Esophagus squamous epithelium (tissue), 4 donors: ENCODE results near the gene RYR3.

Experiments
- CTCF ChIP-seq, 6 experiments: fragments of 450-650 bp in 4 of 6; fragments of 200-600 bp in 2 of 6; sonication (generic) in 2 of 6; IDR thresholded peaks; one replicate each; pipeline ENCODE4 v1.5.1; 2016 to 2019; ENCODE audit warnings: antibody characterized with exemption in 6 of 6, mild to moderate bottlenecking in 4 of 6, moderate library complexity in 4 of 6
- POLR2A ChIP-seq, 4 donors: fragments of 450-650 bp; IDR thresholded peaks; one replicate each; pipeline ENCODE4 v1.6.1; 2017; ENCODE audit warnings: antibody characterized with exemption in 4 of 4, mild to moderate bottlenecking in 4 of 4, moderate library complexity in 3 of 4

- TF ChIP-seq CTCF (IDR thresholded peaks at IDR 0.05) = no peak
- TF ChIP-seq POLR2A (IDR thresholded peaks at IDR 0.05) = no peak
Observed at GRCh38 chr15:33375236-33375635, 64.5 kb downstream of the RYR3 start.
